ENCODE measurements around the gene CD99.
"Not testable (repeated sequence)": the region's sequence is repeated elsewhere in the genome, so short reads cannot be mapped to it uniquely, and the experiment has no call there.

Gene CD99

DNA sequence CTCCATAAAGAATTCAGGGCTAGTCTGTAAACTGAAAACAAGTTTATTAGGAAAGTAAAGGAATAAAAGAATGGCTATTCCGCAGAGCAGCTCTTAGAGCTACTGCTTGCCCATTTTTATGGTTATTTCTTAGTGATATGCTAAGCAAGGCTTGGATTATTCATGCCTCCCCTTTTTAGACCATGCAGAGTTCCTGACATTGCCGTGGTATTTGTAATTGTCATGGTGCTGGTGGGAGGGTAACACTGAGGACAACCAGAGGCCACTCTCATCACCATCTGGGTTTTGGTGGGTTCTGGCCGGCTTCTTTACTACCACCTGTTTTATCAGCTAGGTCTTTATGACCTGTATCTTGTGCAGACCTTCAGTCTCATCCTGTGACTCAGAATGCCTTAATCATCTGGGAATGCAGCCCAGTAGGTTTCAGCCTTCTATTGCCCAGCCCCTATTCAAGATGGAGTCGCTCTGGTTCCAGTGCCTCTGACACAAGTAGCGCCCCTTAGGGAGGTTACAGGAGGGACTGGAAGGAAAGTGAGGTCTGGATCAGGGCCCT, 64.1 kb downstream of the CD99 start:
- H3K4me1 ChIP-seq (ENCODE audit: insufficient read depth, insufficient read length); DNase-seq (ENCODE audit: low read depth, low spot score): not testable (repeated sequence)

DNA sequence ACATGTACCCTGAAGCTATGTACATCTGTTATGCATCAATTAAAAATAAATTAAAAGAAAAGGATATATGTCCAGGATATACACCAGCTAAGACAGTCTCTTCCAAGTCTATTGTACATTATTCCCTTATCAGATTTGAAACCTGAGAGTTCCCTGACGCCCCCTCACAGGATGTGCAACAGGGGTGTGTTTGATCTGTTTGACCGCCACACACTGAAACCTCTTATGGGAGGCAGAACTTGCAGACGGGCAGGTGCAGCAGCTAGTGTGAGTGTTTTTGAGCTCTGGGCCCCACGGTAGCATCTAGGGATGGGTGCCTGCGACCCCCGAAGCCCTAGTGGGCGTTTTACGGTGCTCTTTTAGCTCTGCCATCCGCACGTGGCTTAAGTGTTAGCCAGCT, 65.5 kb downstream of the CD99 start:
- Histone ChIP-seq H3K36me3 (ENCODE audit: insufficient read depth, insufficient read length, low read length) (no peaks in the 10 kb centered on the region), H3K9ac (ENCODE audit: insufficient read length, low read depth) (no peak overlapping the region)

More for the DNA sequence above, 64.1 kb downstream of the CD99 start:
- not testable (repeated sequence) for H3K9ac ChIP-seq (ENCODE audit: insufficient read length, low read depth); H3K9me3 ChIP-seq (ENCODE audit: insufficient read depth, low read length); H3K36me3 ChIP-seq (ENCODE audit: insufficient read depth, insufficient read length, low read length); H3K27me3 ChIP-seq (ENCODE audit: insufficient read depth, insufficient read length); H3K4me3 ChIP-seq (ENCODE audit: insufficient read length, low read depth)

DNA sequence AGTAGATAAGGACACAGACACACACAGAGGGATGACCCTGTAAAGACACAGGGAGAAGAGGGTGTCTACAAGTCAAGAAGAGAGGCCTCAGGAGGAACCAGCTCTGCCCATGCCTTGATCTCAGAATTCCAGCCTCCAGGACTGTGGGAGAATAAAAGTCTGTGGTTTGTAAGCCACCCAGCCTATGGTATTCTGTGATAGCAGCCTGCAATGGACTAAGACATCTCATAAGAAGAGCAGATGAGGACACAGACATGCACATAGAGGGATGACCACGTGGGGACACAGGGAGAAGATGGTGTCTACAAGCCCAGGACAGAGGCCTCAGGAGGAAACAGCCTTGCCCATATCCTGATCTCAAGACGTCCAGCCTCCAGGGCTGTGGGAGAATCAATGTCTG, 70.2 kb downstream of the CD99 start:
- Histone ChIP-seq H3K4me3 (ENCODE audit: insufficient read length, low read depth) (no peak overlapping the region), H3K36me3 (ENCODE audit: insufficient read depth, insufficient read length, low read length) (no peaks in the 10 kb centered on the region), H3K4me1 (ENCODE audit: insufficient read depth, insufficient read length) (no peaks in the 10 kb centered on the region), H3K9me3 (ENCODE audit: insufficient read depth, low read length) (no peaks in the 10 kb centered on the region), H3K27me3 (ENCODE audit: insufficient read depth, insufficient read length) (peaks cover 2% of the 10 kb centered on the region), H3K9ac (ENCODE audit: insufficient read length, low read depth) (no peak overlapping the region)
- no peak for DNase-seq (ENCODE audit: low read depth, low spot score)
- TF ChIP-seq ZNF274 (IDR thresholded peaks at IDR 0.05; ENCODE audit: low read depth, low read length) (no peak), YY1 (IDR thresholded peaks at IDR 0.05; ENCODE audit: insufficient read depth, insufficient read length) (no peak), SUZ12 (IDR thresholded peaks at IDR 0.05; ENCODE audit: extremely low read depth, insufficient read depth, insufficient read length) (no peak)

More for the DNA sequence above, 65.5 kb downstream of the CD99 start:
- H3K27me3 ChIP-seq (ENCODE audit: insufficient read depth, insufficient read length): peaks cover 2% of the 10 kb centered on the region
- DNase-seq (ENCODE audit: low read depth, low spot score): no peak
- H3K4me3 ChIP-seq (ENCODE audit: insufficient read length, low read depth): no peak overlapping the region
- no peaks in the 10 kb centered on the region for H3K4me1 ChIP-seq (ENCODE audit: insufficient read depth, insufficient read length)
- TF ChIP-seq YY1 (IDR thresholded peaks at IDR 0.05; ENCODE audit: insufficient read depth, insufficient read length) (no peak), SUZ12 (IDR thresholded peaks at IDR 0.05; ENCODE audit: extremely low read depth, insufficient read depth, insufficient read length) (no peak), ZNF274 (IDR thresholded peaks at IDR 0.05; ENCODE audit: low read depth, low read length) (no peak)
- H3K9me3 ChIP-seq (ENCODE audit: insufficient read depth, low read length): no peaks in the 10 kb centered on the region

DNA sequence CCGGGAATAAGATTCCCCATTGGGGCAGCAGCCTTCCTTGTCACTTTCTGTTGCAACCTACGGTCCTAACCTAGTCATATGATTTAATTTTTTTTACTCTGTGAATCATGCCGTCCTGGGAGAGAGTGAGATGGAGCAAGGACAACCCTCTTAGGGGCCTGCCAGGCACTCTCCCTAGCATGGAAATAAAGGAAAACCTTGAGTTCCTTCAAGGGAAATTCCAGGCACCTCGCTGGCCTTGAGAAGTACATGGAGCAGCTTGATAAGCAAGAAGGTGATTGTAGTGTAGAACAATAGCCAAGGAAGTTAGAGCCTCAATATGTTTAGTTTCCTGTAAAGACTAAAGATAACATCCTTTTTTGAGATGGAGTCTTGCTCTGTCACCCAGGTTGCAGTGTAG, 71.6 kb downstream of the CD99 start:
- H3K4me1 ChIP-seq (ENCODE audit: insufficient read depth, insufficient read length); H3K9me3 ChIP-seq (ENCODE audit: insufficient read depth, low read length); H3K9ac ChIP-seq (ENCODE audit: insufficient read length, low read depth); DNase-seq (ENCODE audit: low read depth, low spot score); H3K36me3 ChIP-seq (ENCODE audit: insufficient read depth, insufficient read length, low read length); H3K27me3 ChIP-seq (ENCODE audit: insufficient read depth, insufficient read length); H3K4me3 ChIP-seq (ENCODE audit: insufficient read length, low read depth): not testable (repeated sequence)

DNA sequence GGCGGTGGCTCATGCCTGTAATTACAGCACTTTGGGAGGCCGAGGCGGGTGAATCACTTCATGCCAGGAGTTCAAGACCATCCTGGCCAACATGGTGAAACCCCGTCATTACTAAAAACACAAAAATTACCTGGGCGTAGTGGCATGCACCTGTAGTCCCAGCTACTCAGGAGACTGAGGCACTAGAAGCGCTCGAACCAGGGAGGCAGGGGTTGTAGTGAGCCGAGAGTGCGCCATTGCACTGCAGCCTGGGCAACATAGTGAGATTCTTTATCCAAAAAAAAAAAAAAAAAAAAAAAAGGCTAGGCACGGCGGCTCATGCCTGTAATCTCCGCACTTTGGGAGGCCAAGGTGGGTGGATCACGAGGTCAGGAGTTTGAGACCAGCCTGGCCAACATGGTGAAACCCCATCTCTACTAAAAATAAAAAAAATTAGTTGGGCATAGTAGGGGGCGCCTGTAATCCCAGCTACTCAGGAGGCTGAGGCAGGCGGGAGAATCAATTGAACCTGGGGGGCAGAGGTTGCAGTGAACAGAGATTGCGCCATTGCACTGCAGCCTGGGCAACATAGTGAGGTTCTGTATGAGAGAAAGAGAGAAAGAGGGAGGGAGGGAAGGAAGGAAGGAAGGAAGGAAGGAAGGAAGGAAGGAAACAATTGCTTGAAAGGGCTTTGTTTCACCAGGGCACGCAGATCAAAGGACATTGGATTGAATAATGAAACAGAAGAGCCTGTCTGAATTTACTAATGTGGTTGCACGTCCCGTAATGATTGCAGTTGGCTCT, 73.9 kb downstream of the CD99 start:
- H3K36me3 ChIP-seq (ENCODE audit: insufficient read depth, insufficient read length, low read length); H3K9ac ChIP-seq (ENCODE audit: insufficient read length, low read depth); H3K27me3 ChIP-seq (ENCODE audit: insufficient read depth, insufficient read length); H3K9me3 ChIP-seq (ENCODE audit: insufficient read depth, low read length); H3K4me1 ChIP-seq (ENCODE audit: insufficient read depth, insufficient read length); H3K4me3 ChIP-seq (ENCODE audit: insufficient read length, low read depth); DNase-seq (ENCODE audit: low read depth, low spot score): not testable (repeated sequence)

DNA sequence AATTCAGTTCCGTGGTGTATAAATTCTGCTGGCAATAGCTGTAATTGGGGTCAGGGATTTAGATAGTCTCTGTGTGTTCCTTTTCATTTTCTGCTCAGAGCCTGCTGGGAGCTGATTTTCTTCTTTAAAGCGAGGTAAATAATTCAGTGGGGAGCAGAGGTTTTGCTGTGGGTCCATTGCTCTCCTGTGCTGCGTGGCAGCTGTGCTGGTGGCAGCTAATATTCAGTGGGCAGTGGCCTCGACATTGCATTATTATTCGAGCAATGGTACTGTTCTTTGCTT, 74.4 kb downstream of the CD99 start:
- DNase-seq (ENCODE audit: low read depth, low spot score): no peak
- Histone ChIP-seq H3K4me1 (ENCODE audit: insufficient read depth, insufficient read length) (peaks cover 5% of the 10 kb centered on the region), H3K4me3 (ENCODE audit: insufficient read length, low read depth) (no peak overlapping the region), H3K9ac (ENCODE audit: insufficient read length, low read depth) (no peak overlapping the region), H3K27me3 (ENCODE audit: insufficient read depth, insufficient read length) (no peaks in the 10 kb centered on the region), H3K36me3 (ENCODE audit: insufficient read depth, insufficient read length, low read length) (no peaks in the 10 kb centered on the region), H3K9me3 (ENCODE audit: insufficient read depth, low read length) (no peaks in the 10 kb centered on the region)
- TF ChIP-seq YY1 (IDR thresholded peaks at IDR 0.05; ENCODE audit: insufficient read depth, insufficient read length): no peak
- no peak for TF ChIP-seq SUZ12 (IDR thresholded peaks at IDR 0.05; ENCODE audit: extremely low read depth, insufficient read depth, insufficient read length)
- TF ChIP-seq ZNF274 (IDR thresholded peaks at IDR 0.05; ENCODE audit: low read depth, low read length): no peak

DNA sequence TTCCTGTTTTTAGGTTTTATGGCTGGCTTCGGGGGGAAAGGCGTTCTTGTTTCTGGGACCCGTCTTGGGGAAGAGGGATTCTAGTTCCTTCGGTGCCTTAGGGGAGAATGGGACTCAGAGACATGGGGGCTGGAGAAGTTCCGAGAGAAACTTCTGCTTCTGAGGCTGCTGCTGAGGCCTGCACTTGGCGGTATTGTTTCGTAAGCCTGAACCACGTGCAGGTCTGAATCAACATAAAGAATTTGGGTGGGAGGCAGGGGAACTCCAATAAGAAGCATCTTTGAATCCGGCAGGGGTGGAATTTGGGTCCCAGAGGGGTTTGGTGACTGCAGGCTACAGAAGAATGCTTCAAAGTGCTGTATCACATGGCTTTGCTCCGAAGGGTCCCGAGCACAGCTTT, 75.8 kb downstream of the CD99 start:
- DNase-seq (ENCODE audit: low read depth, low spot score): no peak
- no peak overlapping the region for H3K4me3 ChIP-seq (ENCODE audit: insufficient read length, low read depth)
- H3K27me3 ChIP-seq (ENCODE audit: insufficient read depth, insufficient read length): no peaks in the 10 kb centered on the region
- no peaks in the 10 kb centered on the region for H3K9me3 ChIP-seq (ENCODE audit: insufficient read depth, low read length)
- TF ChIP-seq SUZ12 (IDR thresholded peaks at IDR 0.05; ENCODE audit: extremely low read depth, insufficient read depth, insufficient read length) (no peak), ZNF274 (IDR thresholded peaks at IDR 0.05; ENCODE audit: low read depth, low read length) (no peak), YY1 (IDR thresholded peaks at IDR 0.05; ENCODE audit: insufficient read depth, insufficient read length) (no peak)
- H3K36me3 ChIP-seq (ENCODE audit: insufficient read depth, insufficient read length, low read length): no peaks in the 10 kb centered on the region
- H3K4me1 ChIP-seq (ENCODE audit: insufficient read depth, insufficient read length): peaks cover 5% of the 10 kb centered on the region
- H3K9ac ChIP-seq (ENCODE audit: insufficient read length, low read depth): no peak overlapping the region
